ENCODE measurements around the gene SLC8A1. TPM values are rescaled to one million over a fixed set of nuclear protein-coding genes. Genes with fewer than 3 reads are reported as not detected.

SLC8A1 gene
- total and polyA plus RNA-seq, 12 donors = 0.54 to 128 (median 18.5) TPM

- intact Hi-C loops (cut with DNase I) = no loop called here
- 56 to 67% (median 59%) methylated on average over 5 of the region's 5 CpGs for WGBS, 4 donors
- H3K9me3 ChIP-seq (replicated peaks in 1 of 3) = no peaks in the 10 kb centered on the region
- H3K36me3 ChIP-seq (replicated peaks in 1 of 2) = no peaks in the 10 kb centered on the region
- TF ChIP-seq CTCF (IDR thresholded peaks at IDR 0.05) (no peak), POLR2A (IDR thresholded peaks at IDR 0.05) (no peak)
- peak overlapping the region in 2 of 5 donors; percentile 14 to 34 for H3K27ac ChIP-seq
- DNase-seq = no peak
- H3K27me3 ChIP-seq = no peaks in the 10 kb centered on the region
- peaks cover 0 to 22% of the 10 kb centered on the region in 2 donors for H3K4me1 ChIP-seq (replicated peaks in 1 of 2)
- no peak overlapping the region for H3K4me3 ChIP-seq
Measured at GRCh38 chr2:40418614-40419363, 33.1 kb downstream of the SLC8A1 start.

GRCh38 chr2:40416486-40416885 is 35.4 kb downstream of the SLC8A1 start:
- DNase-seq = no peak
- no peaks in the 10 kb centered on the region for H3K36me3 ChIP-seq (replicated peaks in 1 of 2)
- H3K27me3 ChIP-seq = no peaks in the 10 kb centered on the region
- no peaks in the 10 kb centered on the region for H3K9me3 ChIP-seq (replicated peaks in 1 of 3)
- 72 to 98% (median 93%) methylated on average over 1 of the region's 1 CpG for WGBS, 4 donors
- intact Hi-C loops (cut with DNase I) = no loop called here
- peaks cover 0 to 22% of the 10 kb centered on the region in 2 donors for H3K4me1 ChIP-seq (replicated peaks in 1 of 2)
- no peak overlapping the region for H3K27ac ChIP-seq
- TF ChIP-seq CTCF (IDR thresholded peaks at IDR 0.05) (no peak), POLR2A (IDR thresholded peaks at IDR 0.05) (no peak)
- H3K4me3 ChIP-seq = no peak overlapping the region

GRCh38 chr2:40415391-40415790 is 36.5 kb downstream of the SLC8A1 start:
- Histone ChIP-seq H3K4me3 (no peak overlapping the region), H3K27me3 (no peaks in the 10 kb centered on the region), H3K27ac (no peak overlapping the region), H3K36me3 (replicated peaks in 1 of 2) (no peaks in the 10 kb centered on the region), H3K4me1 (replicated peaks in 1 of 2) (peaks cover 0 to 16% of the 10 kb centered on the region in 2 donors), H3K9me3 (replicated peaks in 1 of 3) (no peaks in the 10 kb centered on the region)
- WGBS, 4 donors = 90 to 97% (median 93%) methylated on average over 2 of the region's 2 CpGs
- no peak for DNase-seq
- TF ChIP-seq CTCF (IDR thresholded peaks at IDR 0.05) (no peak), POLR2A (IDR thresholded peaks at IDR 0.05) (no peak)
- intact Hi-C loops (cut with DNase I) = no loop called here

GRCh38 chr2:40412456-40412855 is 39.4 kb downstream of the SLC8A1 start:
- H3K36me3 ChIP-seq (replicated peaks in 1 of 2) = no peaks in the 10 kb centered on the region
- intact Hi-C loops (cut with DNase I) = no loop called here
- 78 to 92% (median 86%) methylated on average over 1 of the region's 1 CpG for WGBS, 4 donors

More at GRCh38 chr2:40412456-40412855, 39.4 kb downstream of the SLC8A1 start:
- TF ChIP-seq POLR2A (IDR thresholded peaks at IDR 0.05) (no peak), CTCF (IDR thresholded peaks at IDR 0.05) (no peak)
- no peak overlapping the region for H3K27ac ChIP-seq
- DNase-seq = no peak
- no peaks in the 10 kb centered on the region for H3K9me3 ChIP-seq (replicated peaks in 1 of 3)
- H3K27me3 ChIP-seq = no peaks in the 10 kb centered on the region
- no peaks in the 10 kb centered on the region for H3K4me1 ChIP-seq (replicated peaks in 1 of 2)
- H3K4me3 ChIP-seq = no peak overlapping the region

All from adrenal gland (tissue), 12 donors.